A673 (cell line): ENCODE data around the gene SSTR1. TPM values are rescaled to one million over a fixed set of nuclear protein-coding genes. Genes with fewer than 3 reads are reported as not detected.

Source experiments
- BruUV-seq: library from RNA; stranded (reverse); fragments of 400-500 nt; replicated peaks from 2 replicates; lab custom pipeline; 2021; lab: Mats Ljungman, UMichigan
- CTCF ChIA-PET: fragments of 300-600 bp; sonication (Branson Sonifier 250); formaldehyde crosslinking; loops from one replicate; lab custom pipeline; 2022; ENCODE audit warnings: antibody characterized with exemption; lab: Charles Lee
- POLR2A ChIA-PET: fragments of 300-600 bp; sonication (Branson Sonifier 250); formaldehyde crosslinking; loops from one replicate; lab custom pipeline; 2022; ENCODE audit warnings: antibody characterized with exemption; ENCODE audit not compliant: low non-redundant PET; lab: Charles Lee
- DNase-seq: peaks from one replicate; pipeline ENCODE4 v3.0.0-alpha.2; 2015; ENCODE audit warnings: low spot score
- H3K27ac ChIP-seq: fragments of 200-600 bp; sonication (generic); 2 replicates; pipeline ENCODE4 v1.5.1; 2016; ENCODE audit warnings: mixed run types, low read depth, mild to moderate bottlenecking, mixed read lengths, antibody characterized with exemption, low read length; ENCODE audit not compliant: poor library complexity, severe bottlenecking
- H3K27me3 ChIP-seq: fragments of 200-600 bp; sonication (generic); replicated peaks from 2 replicates; pipeline ENCODE4 v1.6.1; 2017; ENCODE audit warnings: mixed run types, low read depth, mild to moderate bottlenecking, mixed read lengths, antibody characterized with exemption, low read length; ENCODE audit not compliant: insufficient read depth, poor library complexity
- H3K36me3 ChIP-seq: fragments of 200-600 bp; sonication (generic); 2 replicates; pipeline ENCODE4 v1.6.1; 2016; ENCODE audit warnings: mixed run types, mild to moderate bottlenecking, mixed read lengths, antibody characterized with exemption, low read length; ENCODE audit not compliant: insufficient read depth, poor library complexity, severe bottlenecking
- H3K4me1 ChIP-seq: fragments of 200-600 bp; sonication (generic); 2 replicates; pipeline ENCODE4 v1.6.1; 2017; ENCODE audit warnings: mixed run types, mild to moderate bottlenecking, mixed read lengths, antibody characterized with exemption, low read length; ENCODE audit not compliant: insufficient read depth, poor library complexity, severe bottlenecking
- H3K4me3 ChIP-seq: fragments of 200-600 bp; sonication (generic); 2 replicates; pipeline ENCODE4 v1.5.1; 2016; ENCODE audit warnings: low read depth, mixed run types, mild to moderate bottlenecking, mixed read lengths, low read length; ENCODE audit not compliant: poor library complexity, severe bottlenecking
- H3K9me3 ChIP-seq: fragments of 200-600 bp; sonication (generic); 2 replicates; pipeline ENCODE4 v1.6.1; 2016; ENCODE audit warnings: mixed run types, low read depth, mild to moderate bottlenecking, mixed read lengths, antibody characterized with exemption, low read length; ENCODE audit not compliant: poor library complexity, severe bottlenecking
- CTCF ChIP-seq: fragments of 300-800, 200-600 bp; sonication (generic); conservative IDR thresholded peaks from 2 replicates; pipeline ENCODE4 v1.5.1; 2017; ENCODE audit warnings: low read depth, mild to moderate bottlenecking, antibody characterized with exemption, low read length, moderate library complexity, mixed read lengths
- EZH2 ChIP-seq: fragments of 200-600 bp; sonication (generic); IDR thresholded peaks from 2 replicates; pipeline ENCODE4 v1.6.1; 2017; ENCODE audit warnings: borderline replicate concordance, low read depth, mild to moderate bottlenecking, mixed read lengths, antibody characterized with exemption, low read length; ENCODE audit not compliant: poor library complexity, severe bottlenecking
- intact Hi-C: fragments of 100-400 bp; cut with micrococcal nuclease; formaldehyde crosslinking; loops from one replicate; pipeline ENCODE4 v1.10.0; 2022; ENCODE audit not compliant: unreplicated experiment
- total RNA-seq: library from RNA; stranded (reverse); gene quantifications from 2 replicates; pipeline ENCODE4 v1.2.3, GENCODE V29; 2021

The SSTR1 gene
- total RNA-seq, 1 experiment from 2014 or later, result 3.8 TPM

- intact Hi-C loops, result no loop called here
- TF ChIP-seq CTCF, result no peak
- no peak for TF ChIP-seq EZH2
- no peaks in the 10 kb centered on the region for H3K4me1 ChIP-seq
- H3K36me3 ChIP-seq, result no peaks in the 10 kb centered on the region
- no TSS peak for BruUV-seq
- no peak overlapping the region for H3K27ac ChIP-seq
- H3K27me3 ChIP-seq, result no peaks in the 10 kb centered on the region
- POLR2A ChIA-PET, result no interaction called here
- CTCF ChIA-PET, result no interaction called here
- no peak for DNase-seq
- H3K4me3 ChIP-seq, result no peak overlapping the region
- no peaks in the 10 kb centered on the region for H3K9me3 ChIP-seq
Measured at GRCh38 chr14:38253676-38254075, 46.0 kb downstream of the SSTR1 start.

GRCh38 chr14:38254571-38255407, 47.1 kb downstream of the SSTR1 start:
- H3K27me3 ChIP-seq, result no peaks in the 10 kb centered on the region
- no peak for TF ChIP-seq CTCF
- no peak for TF ChIP-seq EZH2
- no TSS peak for BruUV-seq
- H3K36me3 ChIP-seq, result no peaks in the 10 kb centered on the region
- H3K27ac ChIP-seq, result no peak overlapping the region
- H3K4me3 ChIP-seq, result no peak overlapping the region
- DNase-seq, result no peak
- ChIA-PET CTCF (no interaction called here), POLR2A (no interaction called here)
- H3K9me3 ChIP-seq, result no peaks in the 10 kb centered on the region
- intact Hi-C loops, result no loop called here
- no peaks in the 10 kb centered on the region for H3K4me1 ChIP-seq

DNA sequence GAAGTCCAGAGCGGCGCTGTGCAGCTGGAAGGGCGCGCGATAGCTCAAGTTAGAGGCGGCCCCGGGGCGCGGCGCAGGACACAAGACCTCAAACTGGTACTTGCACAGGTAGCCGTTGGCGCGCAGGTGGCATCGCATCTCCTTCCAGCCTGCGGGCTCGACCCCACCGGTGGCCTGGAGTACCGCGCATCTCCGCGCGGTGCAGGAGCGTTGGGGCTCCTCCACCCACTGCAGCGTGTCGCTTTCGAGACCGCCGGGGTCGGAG, 47.6 kb downstream of the SSTR1 start:
- Histone ChIP-seq H3K4me3 (no peak overlapping the region), H3K27ac (no peak overlapping the region), H3K27me3 (no peaks in the 10 kb centered on the region), H3K36me3 (no peaks in the 10 kb centered on the region), H3K9me3 (no peaks in the 10 kb centered on the region), H3K4me1 (no peaks in the 10 kb centered on the region)
- intact Hi-C loops, result no loop called here
- ChIA-PET POLR2A (no interaction called here), CTCF (no interaction called here)
- no TSS peak for BruUV-seq
- TF ChIP-seq CTCF, result no peak
- TF ChIP-seq EZH2, result no peak
- no peak for DNase-seq
